CD4-positive, alpha-beta T cell (primary cell): ENCODE results near the gene OR10H5. TPM values are rescaled to one million over a fixed set of nuclear protein-coding genes. Genes with fewer than 3 reads are reported as not detected.
"Not testable (repeated sequence)": the region's sequence is repeated elsewhere in the genome, so short reads cannot be mapped to it uniquely, and the experiment has no call there.

ENCODE experiments used
- ATAC-seq: fragments of 200-7000 bp; cut with Tn5 transposase; one replicate; pipeline ENCODE4 v1.10.0; 2022; ENCODE audit warnings: mild to moderate bottlenecking; ENCODE audit not compliant: poor library complexity
- CTCF ChIA-PET: fragments of 350-600 bp; sonication (Branson Sonifier 250); formaldehyde crosslinking; loops from one replicate; lab custom pipeline; 2021; ENCODE audit warnings: antibody characterized with exemption, inconsistent platforms; lab: Charles Lee
- POLR2A ChIA-PET: fragments of 350-600 bp; sonication (Branson Sonifier 250); formaldehyde crosslinking; loops from one replicate; lab custom pipeline; 2021; ENCODE audit warnings: antibody characterized with exemption, inconsistent platforms; lab: Charles Lee
- DNase-seq, 14 experiments: peaks; one replicate each; pipeline ENCODE4 v3.0.0-alpha.2; 2013 to 2020; ENCODE audit warnings: mixed read lengths in 2 of 14
- H3K27ac ChIP-seq, 2 donors: one replicate each; pipeline versions ENCODE4 v1.5.1 to v1.7.0; 2013; ENCODE audit warnings: low read length in 2 of 2, low read depth in 1 of 2, mild to moderate bottlenecking in 1 of 2
- H3K27me3 ChIP-seq, 2 experiments: 1 replicate in 1 of 2; 2 replicates in 1 of 2; pipeline versions ENCODE4 v1.6.1 to v1.7.0; 2013; ENCODE audit warnings: low read length in 2 of 2, control low read depth in 1 of 2, mild to moderate bottlenecking in 1 of 2, moderate library complexity in 1 of 2; ENCODE audit not compliant: insufficient read depth in 2 of 2, control insufficient read depth in 1 of 2
- H3K36me3 ChIP-seq: one replicate; pipeline ENCODE4 v1.6.1; 2013; ENCODE audit warnings: low read length, control low read depth; ENCODE audit not compliant: insufficient read depth
- H3K4me1 ChIP-seq: one replicate; pipeline ENCODE4 v1.6.1; 2013; ENCODE audit warnings: low read length, control low read depth; ENCODE audit not compliant: insufficient read depth
- H3K4me3 ChIP-seq: one replicate; pipeline ENCODE4 v1.5.1; 2013; ENCODE audit warnings: mild to moderate bottlenecking, low read length, moderate library complexity
- H3K9me3 ChIP-seq, 2 experiments: 1 replicate in 1 of 2; 2 replicates in 1 of 2; pipeline versions ENCODE4 v1.6.1 to v1.7.0; 2013; ENCODE audit warnings: low read length in 2 of 2, mild to moderate bottlenecking in 2 of 2, control low read depth in 1 of 2, moderate library complexity in 1 of 2; ENCODE audit not compliant: control insufficient read depth in 1 of 2, insufficient read depth in 1 of 2
- H3K27ac Mint-ChIP-seq: one replicate; pipeline ENCODE4 v1.8.0; 2020; ENCODE audit warnings: mixed read lengths
- H3K27me3 Mint-ChIP-seq: one replicate; pipeline ENCODE4 v1.8.0; 2021; ENCODE audit warnings: mixed read lengths
- H3K36me3 Mint-ChIP-seq: one replicate; pipeline ENCODE4 v1.8.0; 2021; ENCODE audit warnings: low read depth, mixed read lengths
- H3K4me1 Mint-ChIP-seq: one replicate; pipeline ENCODE4 v1.8.0; 2021; ENCODE audit warnings: low read depth, mixed read lengths
- H3K4me3 Mint-ChIP-seq: one replicate; pipeline ENCODE4 v1.8.0; 2020; ENCODE audit warnings: mild to moderate bottlenecking, mixed read lengths
- H3K9me3 Mint-ChIP-seq: one replicate; pipeline ENCODE4 v1.8.0; 2020; ENCODE audit warnings: mixed read lengths
- CTCF ChIP-seq: fragments of 200-600 bp; IDR thresholded peaks from one replicate; pipeline ENCODE4 v1.8.0; 2022; ENCODE audit warnings: antibody characterized with exemption, mild to moderate bottlenecking
- intact Hi-C, 2 experiments: fragments of 100-400 bp; cut with DNase I in 1 of 2; cut with micrococcal nuclease in 1 of 2; formaldehyde crosslinking; loops; one replicate each; pipeline versions ENCODE4 v1.15.1 to v1.9.0; 2023 to 2025; cut with DNase I, micrococcal nuclease
- total RNA-seq, 174 experiments: library from RNA in 2 of 174; stranded (reverse) in 2 of 174; gene quantifications; one replicate each; pipeline ENCODE4 v1.2.3 and lab custom pipeline; 2021 to 2026

Gene OR10H5
- total RNA-seq, 2 experiments from 2014 or later, result not detected

GRCh38 chr19:15769586-15769985, 17.9 kb upstream of the OR10H5 start:
- H3K9me3 ChIP-seq, result peaks cover 0 to 4% of the 10 kb centered on the region in 2 experiments
- CTCF ChIA-PET, result no interaction called here
- Mint-ChIP-seq H3K4me1 (no peaks in the 10 kb centered on the region), H3K9me3 (no peaks in the 10 kb centered on the region), H3K27ac (no peak overlapping the region), H3K4me3 (no peak overlapping the region), H3K27me3 (peaks cover 60% of the 10 kb centered on the region), H3K36me3 (no peaks in the 10 kb centered on the region)
- ATAC-seq (no peak), DNase-seq (peak in 1 of 14 experiments; percentile 4)
- no peak overlapping the region for H3K27ac ChIP-seq
- POLR2A ChIA-PET, result no interaction called here
- peaks cover 13 to 38% of the 10 kb centered on the region in 2 experiments for H3K27me3 ChIP-seq
- TF ChIP-seq CTCF, result no peak
- intact Hi-C loops, result no loop called here
- H3K36me3 ChIP-seq, result no peaks in the 10 kb centered on the region
- no peak overlapping the region for H3K4me3 ChIP-seq
- H3K4me1 ChIP-seq, result no peaks in the 10 kb centered on the region

GRCh38 chr19:15774159-15774558, 13.3 kb upstream of the OR10H5 start:
- H3K27me3 ChIP-seq, result peaks cover 19 to 39% of the 10 kb centered on the region in 2 experiments
- H3K36me3 Mint-ChIP-seq, DNase-seq, CTCF ChIA-PET, H3K4me3 ChIP-seq, H3K4me3 Mint-ChIP-seq, H3K36me3 ChIP-seq, H3K27ac ChIP-seq, H3K4me1 ChIP-seq, H3K9me3 Mint-ChIP-seq, intact Hi-C loops, ATAC-seq, H3K4me1 Mint-ChIP-seq, POLR2A ChIA-PET, H3K27ac Mint-ChIP-seq, H3K9me3 ChIP-seq: not testable (repeated sequence)
- H3K27me3 Mint-ChIP-seq, result peaks cover 59% of the 10 kb centered on the region

- Histone ChIP-seq H3K4me1 (no peaks in the 10 kb centered on the region), H3K9me3 (peaks cover 0 to 4% of the 10 kb centered on the region in 2 experiments), H3K4me3 (no peak overlapping the region), H3K27me3 (peaks cover 19 to 28% of the 10 kb centered on the region in 2 experiments), H3K27ac (no peak overlapping the region), H3K36me3 (no peaks in the 10 kb centered on the region)
- Mint-ChIP-seq H3K27me3 (peaks cover 51% of the 10 kb centered on the region), H3K27ac (no peak overlapping the region), H3K4me3 (no peak overlapping the region), H3K36me3 (no peaks in the 10 kb centered on the region), H3K4me1 (no peaks in the 10 kb centered on the region), H3K9me3 (no peaks in the 10 kb centered on the region)
- DNase-seq (no peak), ATAC-seq (no peak)
- ChIA-PET CTCF (no interaction called here), POLR2A (no interaction called here)
- no peak for TF ChIP-seq CTCF
- intact Hi-C loops, result no loop called here
These were observed 12.2 kb upstream of the OR10H5 start for GRCh38 chr19:15775249-15775648.

- H3K4me3 ChIP-seq, result no peak overlapping the region
- H3K27ac Mint-ChIP-seq, result no peak overlapping the region
- H3K36me3 Mint-ChIP-seq, result no peaks in the 10 kb centered on the region
- intact Hi-C loops, result no loop called here
- peaks cover 43% of the 10 kb centered on the region for H3K27me3 Mint-ChIP-seq
- CTCF ChIA-PET, result no interaction called here
- no peaks in the 10 kb centered on the region for H3K36me3 ChIP-seq
- H3K27ac ChIP-seq, result no peak overlapping the region
- no peak for TF ChIP-seq CTCF
- no peak for DNase-seq
- POLR2A ChIA-PET, result no interaction called here
- H3K4me1 ChIP-seq, result peaks cover 3% of the 10 kb centered on the region
- peaks cover 16 to 20% of the 10 kb centered on the region in 2 experiments for H3K27me3 ChIP-seq
- H3K9me3 ChIP-seq, result peaks cover 0 to 4% of the 10 kb centered on the region in 2 experiments
- H3K4me3 Mint-ChIP-seq, result no peak overlapping the region
- H3K4me1 Mint-ChIP-seq, result peaks cover 8% of the 10 kb centered on the region
- no peak for ATAC-seq
- H3K9me3 Mint-ChIP-seq, result no peaks in the 10 kb centered on the region
These were observed 11.2 kb upstream of the OR10H5 start for GRCh38 chr19:15776264-15776663.
